GM19328 (cell line): ENCODE results near the gene ZKSCAN5.

Source experiments
- ATAC-seq: cut with Tn5 transposase; IDR thresholded peaks from one replicate; pipeline ENCODE4 v1.9.1; 2021; ENCODE audit warnings: mild to moderate bottlenecking, moderate library complexity; ENCODE audit not compliant: unreplicated experiment

The ZKSCAN5 gene

GRCh38 chr7:99504603-99505323 lies at the start of gene ZKSCAN5:
Gene ZKSCAN5, plus strand, starts transcription at chr7:99504662. Its CDS starts 1,383 bp downstream, at chr7:99506045.
- peak; percentile 83 for ATAC-seq

- ATAC-seq, result no peak
Measured at GRCh38 chr7:99455874-99456273, 48.6 kb upstream of the ZKSCAN5 start.

- no peak for ATAC-seq
Measured at GRCh38 chr7:99456288-99456687, 48.2 kb upstream of the ZKSCAN5 start.

GRCh38 chr7:99457050-99457649 lies 47.3 kb upstream of the ZKSCAN5 start:
- no peak for ATAC-seq

GRCh38 chr7:99457650-99458493 lies 46.6 kb upstream of the ZKSCAN5 start:
- no peak for ATAC-seq

- ATAC-seq, result no peak
Measured at GRCh38 chr7:99459087-99459486, 45.4 kb upstream of the ZKSCAN5 start.

GRCh38 chr7:99460651-99461050 lies 43.8 kb upstream of the ZKSCAN5 start:
- ATAC-seq, result no peak

GRCh38 chr7:99461221-99461620 lies 43.2 kb upstream of the ZKSCAN5 start:
- ATAC-seq, result no peak

- peak; percentile 14 for ATAC-seq
Measured at GRCh38 chr7:99465421-99465768, 39.1 kb upstream of the ZKSCAN5 start.

GRCh38 chr7:99468336-99468918 lies 36.0 kb upstream of the ZKSCAN5 start:
- no peak for ATAC-seq

GRCh38 chr7:99469381-99470065 lies 34.9 kb upstream of the ZKSCAN5 start:
- no peak for ATAC-seq

- ATAC-seq, result peak; percentile 96
Measured at GRCh38 chr7:99472561-99473314, 31.7 kb upstream of the ZKSCAN5 start, which contains the start of gene ZNF789. Gene ZNF789, plus strand, starts transcription at chr7:99472890. Its CDS starts 3,567 bp downstream, at chr7:99476457.

- ATAC-seq, result no peak
Measured at GRCh38 chr7:99473315-99473596, 31.2 kb upstream of the ZKSCAN5 start.

GRCh38 chr7:99476107-99476506 lies 28.4 kb upstream of the ZKSCAN5 start:
- no peak for ATAC-seq

- ATAC-seq, result no peak
Measured at GRCh38 chr7:99478464-99479440, 25.7 kb upstream of the ZKSCAN5 start.

- no peak for ATAC-seq
Measured at GRCh38 chr7:99485094-99485493, 19.4 kb upstream of the ZKSCAN5 start.

- no peak for ATAC-seq
Measured at GRCh38 chr7:99489235-99489634, 15.2 kb upstream of the ZKSCAN5 start.

GRCh38 chr7:99490878-99491277 lies 13.6 kb upstream of the ZKSCAN5 start:
- ATAC-seq, result no peak

- ATAC-seq, result no peak
Measured at GRCh38 chr7:99493823-99494222, 10.6 kb upstream of the ZKSCAN5 start.
